ENCODE measurements around the gene PNPLA6.

The PNPLA6 gene

GRCh38 chr19:7535047-7535997, at the start of gene PNPLA6:
PNPLA6 (plus strand) TSS chr19:7535717; CDS start chr19:7535789, 72 bp downstream.
- DNase-seq, result peak; percentile 92

GRCh38 chr19:7486923-7487322, 48.6 kb upstream of the PNPLA6 start:
- DNase-seq, result no peak

DNA sequence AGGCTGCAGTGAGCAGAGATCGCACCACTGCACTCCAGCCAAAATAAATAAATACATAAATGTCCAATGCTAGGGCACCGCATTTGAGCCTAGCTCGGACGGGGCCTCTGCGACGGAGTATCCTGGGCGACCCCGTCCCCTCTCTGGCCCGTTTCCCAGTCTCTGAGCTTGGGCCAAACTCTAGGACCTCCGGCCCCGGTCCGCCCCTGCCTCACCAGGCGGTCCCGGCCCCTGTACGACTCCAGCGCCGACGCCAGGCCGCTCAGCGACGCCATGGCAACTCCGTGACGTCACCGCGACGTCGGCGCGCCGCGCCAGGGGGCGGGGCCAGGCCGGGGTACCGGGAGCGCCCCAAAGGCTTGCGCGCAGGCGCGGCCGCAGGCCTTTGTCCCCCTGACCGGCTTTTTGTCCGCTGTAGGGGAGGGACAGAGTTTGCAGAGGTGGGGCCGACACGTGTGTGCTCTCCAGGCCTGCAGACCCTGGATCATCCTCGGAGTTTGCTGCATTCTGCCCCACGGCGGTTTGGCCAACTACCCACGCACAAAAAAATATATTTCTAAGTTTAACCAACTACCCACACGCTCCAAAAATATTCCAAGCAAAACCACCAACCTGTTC, 46.7 kb upstream of the PNPLA6 start, which contains the start of gene PEX11G:
Gene PEX11G, minus strand, starts transcription at position 300 of the 618 bp plus-strand sequence. Its CDS starts 25 bp downstream, at position 275.
- DNase-seq, result peak; percentile 68

DNA sequence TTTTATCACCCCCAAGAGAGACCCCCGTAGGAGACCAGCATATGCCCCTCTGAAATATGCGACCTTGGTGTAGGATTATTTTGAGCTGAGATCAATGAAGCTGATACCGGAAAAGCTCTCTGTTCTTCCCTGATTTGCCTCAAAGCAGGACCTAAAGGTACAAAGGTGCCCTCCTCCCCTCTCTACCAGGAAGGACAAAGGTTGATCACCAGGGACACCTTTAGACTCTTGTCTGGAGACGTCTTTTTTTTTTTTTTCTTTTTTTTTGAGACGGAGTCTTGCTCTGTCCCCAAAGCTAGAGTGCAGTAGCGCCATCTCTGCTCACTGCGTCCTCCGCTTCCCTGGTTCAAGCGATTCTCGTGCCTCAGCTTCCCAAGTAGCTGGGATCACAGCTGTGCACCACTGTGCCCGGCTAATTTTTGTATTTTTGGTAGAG, 45.9 kb upstream of the PNPLA6 start:
- DNase-seq, result no peak

GRCh38 chr19:7492142-7492541, 43.4 kb upstream of the PNPLA6 start:
- DNase-seq, result peak; percentile 71

DNA sequence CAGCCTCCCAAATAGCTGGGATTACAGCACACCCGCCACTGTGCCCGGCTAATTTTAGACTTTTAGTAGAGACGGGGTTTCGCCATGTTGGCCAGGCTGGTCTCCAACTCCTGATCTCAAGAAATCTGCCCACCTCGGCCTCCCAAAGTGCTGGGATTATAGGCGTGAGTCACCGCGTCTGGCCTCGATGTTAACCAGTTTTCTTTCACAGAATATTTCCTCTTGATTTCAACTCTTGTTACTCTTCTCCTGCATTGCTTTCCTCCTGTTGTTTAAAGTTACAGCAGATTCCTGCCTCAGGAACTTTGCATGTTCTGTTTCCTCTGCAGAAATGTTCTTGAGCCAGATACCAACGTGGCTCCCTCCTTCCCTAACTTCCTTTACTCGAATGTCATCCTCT, 43.0 kb upstream of the PNPLA6 start:
- DNase-seq, result peak; percentile 21

DNA sequence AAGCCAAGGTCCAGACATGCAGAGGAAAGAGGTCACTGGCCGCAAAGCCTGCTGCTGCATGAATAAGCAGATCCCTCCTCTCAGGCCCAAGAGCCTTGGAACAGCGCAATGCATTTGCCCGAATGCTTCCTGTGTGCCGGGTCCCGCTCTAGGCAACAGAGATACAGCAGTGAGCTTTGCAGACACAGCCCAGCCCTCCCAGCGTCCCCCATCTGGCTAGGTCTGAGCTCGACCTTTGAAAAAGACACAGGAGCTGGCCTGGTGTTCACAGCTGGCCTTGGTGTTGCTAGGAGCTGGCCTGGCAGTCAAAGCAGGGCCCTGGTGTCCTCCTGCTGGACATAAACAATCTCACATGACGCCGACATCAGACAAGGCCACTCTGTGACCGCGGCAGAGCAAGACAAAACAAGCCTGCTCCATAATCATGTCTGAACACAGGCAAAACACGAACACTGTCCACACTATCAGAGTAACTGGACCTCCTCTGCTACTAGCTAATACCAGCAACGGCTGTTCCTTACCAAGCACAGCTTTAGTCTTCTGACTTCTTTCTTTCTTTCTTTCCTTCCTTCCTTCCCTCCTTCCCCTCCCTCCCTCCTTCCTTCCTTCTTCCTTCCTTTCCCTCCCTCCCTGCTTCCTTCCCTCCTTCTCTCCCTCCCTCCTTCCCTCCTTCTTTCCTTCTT, 41.0 kb upstream of the PNPLA6 start:
- DNase-seq, result peak; percentile 20

DNA sequence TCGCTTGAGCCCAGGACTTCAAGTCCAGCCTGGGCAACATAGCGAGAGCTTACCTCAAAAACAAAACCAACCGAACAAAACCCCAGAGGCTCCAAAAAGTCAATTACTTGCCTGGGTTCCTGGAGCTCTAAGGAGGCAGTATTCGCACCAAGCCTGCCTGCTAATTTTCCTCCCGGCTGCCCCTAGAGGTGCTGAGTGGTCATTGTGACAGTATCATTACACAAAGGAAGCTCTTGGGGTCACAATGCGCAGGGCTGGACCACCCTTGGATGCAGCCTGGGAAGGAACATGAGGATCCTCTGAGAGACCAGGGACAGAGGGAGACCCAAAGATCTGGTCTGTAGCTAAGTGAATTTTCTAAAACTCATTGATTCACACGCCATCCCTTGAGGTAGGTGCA, 38.2 kb upstream of the PNPLA6 start:
- DNase-seq, result no peak

DNA sequence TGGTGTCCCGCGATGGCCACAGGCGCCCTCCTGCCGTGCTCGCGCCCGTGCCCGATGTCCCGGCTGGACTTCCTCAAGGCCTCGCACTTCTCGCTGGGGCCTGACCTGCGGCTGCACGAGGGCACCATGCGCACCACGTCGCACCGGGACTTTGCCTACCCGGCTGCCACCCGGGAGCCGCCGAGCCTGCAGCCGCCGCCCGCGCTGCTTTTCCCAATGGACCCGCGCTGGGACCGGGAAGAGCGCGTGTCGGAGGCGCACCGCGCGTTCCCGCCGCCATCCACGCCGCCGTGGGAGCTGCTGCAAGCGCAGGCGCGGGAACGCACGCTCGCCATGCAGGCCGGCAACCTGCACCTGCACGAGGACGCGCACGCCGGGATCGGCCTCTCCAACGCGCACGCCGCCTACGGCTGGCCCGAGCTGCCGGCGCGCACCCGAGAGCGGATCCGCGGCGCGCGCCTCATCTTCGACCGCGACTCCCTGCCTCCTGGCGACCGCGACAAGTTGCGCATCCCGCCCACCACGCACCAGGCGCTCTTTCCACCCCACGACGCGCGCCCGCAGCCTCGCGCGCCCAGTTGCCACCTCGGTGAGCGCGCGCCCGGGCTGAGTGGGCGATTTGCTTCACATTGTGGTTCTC, 34.6 kb upstream of the PNPLA6 start:
- no peak for DNase-seq

- no peak for DNase-seq
These were observed 33.0 kb upstream of the PNPLA6 start for GRCh38 chr19:7502552-7502951.

GRCh38 chr19:7504684-7505083, 30.8 kb upstream of the PNPLA6 start:
- no peak for DNase-seq

DNA sequence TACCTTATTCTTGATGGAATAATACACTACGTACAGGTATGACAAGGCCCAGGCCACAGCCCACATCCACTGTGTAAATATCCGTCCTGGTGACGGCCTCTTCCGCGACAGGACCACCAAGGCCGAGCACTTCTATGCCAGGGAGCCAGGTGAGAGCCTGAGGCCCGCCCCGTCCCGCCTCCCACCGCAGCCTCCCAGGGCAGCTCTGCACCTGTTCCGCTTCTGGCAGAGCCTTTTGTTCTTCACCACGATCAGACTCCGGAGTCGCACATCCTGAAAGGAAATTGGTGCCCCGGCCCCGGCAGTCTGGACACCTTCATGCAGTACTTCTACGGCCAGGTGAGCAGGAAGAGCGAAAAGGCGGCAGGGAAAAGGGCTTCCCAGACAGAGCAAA, 30.2 kb upstream of the PNPLA6 start:
- DNase-seq, result no peak

DNA sequence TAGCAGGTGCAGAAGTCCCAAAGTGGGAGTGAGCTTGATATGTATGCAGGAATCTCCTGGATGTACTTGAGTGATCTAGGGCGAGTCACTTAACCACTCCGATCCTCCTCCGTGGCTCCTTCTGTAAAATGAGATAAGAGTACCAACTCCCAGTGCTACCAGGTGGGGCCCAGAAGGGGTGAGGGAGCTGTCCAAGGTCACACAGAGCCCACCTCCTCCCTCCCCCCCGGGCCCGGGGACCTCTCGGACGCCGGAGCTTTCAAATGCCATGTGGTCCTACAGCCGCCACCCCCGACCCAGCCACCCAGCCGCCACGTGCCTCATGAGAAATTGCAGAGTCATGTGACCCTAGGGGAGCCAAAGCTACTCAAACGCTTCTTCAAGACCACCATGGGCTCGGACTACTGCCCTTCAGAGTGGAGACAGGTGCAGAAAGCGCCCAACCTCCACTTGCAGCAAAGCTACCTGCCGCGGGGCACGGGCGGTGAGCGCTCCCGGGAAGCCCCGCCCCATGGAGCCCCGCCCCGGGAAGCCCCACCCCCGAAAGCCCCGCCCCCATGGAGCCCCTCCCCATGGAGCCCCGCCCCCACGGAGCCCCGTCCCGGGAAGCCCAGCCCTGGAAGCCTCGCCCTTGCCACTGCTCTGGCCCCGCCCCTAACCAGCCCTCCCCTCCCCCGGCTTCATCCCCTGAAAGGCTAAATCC, 29.7 kb upstream of the PNPLA6 start:
- DNase-seq, result no peak

DNA sequence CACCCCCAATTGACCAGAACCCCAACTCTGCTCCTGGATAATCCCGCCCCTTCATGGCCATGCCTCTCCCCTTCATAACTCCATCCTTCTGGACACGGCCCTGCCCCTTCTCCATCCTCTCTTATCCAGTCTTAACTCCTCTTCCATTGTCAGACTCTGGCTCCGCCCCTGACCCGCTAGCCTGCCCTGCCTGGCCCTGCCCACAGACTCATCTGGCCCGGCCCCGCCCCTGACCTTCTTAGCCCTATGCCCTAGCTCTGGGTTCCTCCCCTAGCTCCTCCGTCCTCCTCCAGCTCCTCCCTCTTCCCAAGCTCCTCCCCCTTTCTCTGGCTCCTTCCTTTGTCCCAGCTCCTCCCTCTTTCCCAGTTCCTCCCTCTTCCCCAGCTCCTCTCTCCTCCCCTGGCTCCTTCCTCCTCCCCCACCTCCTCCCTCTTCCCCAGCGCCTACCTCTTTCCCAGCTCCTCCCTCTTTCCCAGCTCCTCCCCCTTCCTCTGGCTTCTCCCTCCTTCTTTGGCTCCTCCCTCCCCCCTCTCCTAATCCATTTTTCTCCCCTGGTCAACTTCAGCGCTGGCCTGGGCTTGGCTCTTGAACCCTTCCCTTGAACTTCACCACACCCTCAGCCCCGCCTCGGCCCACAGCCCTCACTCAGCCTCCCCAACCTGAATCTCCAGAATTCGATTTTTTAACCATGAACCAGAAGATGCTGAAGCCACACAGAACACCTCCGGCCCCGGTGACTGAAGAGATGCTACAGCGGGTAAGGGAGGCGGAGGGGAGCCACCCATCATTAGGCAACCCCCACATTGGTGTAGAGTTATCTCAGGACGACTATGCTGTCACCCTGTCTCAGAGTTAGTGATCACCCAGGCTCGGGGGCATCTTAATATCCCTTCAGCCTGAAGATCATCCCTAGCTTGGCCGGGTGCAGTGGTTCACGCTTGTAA, 28.9 kb upstream of the PNPLA6 start:
- DNase-seq, result peak; percentile 94

DNA sequence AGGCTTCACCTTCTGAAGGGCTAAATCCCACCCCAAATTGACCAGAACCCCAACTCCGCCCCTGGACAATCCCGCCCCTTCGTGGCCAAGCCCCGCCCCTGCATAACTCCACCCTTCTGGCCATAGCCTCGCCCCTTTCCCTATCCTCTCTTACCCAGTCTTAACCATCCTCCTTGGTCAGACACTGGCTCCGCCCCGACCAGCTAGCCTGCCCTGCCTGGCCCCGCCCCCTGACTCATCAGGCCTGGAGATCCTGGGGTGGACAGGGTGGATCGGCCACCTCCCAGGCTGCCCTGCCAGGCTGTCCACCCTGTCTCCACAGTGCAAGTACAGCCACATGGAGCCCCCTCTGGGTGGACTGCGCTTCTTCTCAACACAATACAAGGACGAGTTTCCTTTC, 27.6 kb upstream of the PNPLA6 start:
- peak; percentile 91 for DNase-seq

- no peak for DNase-seq
These were observed 25.9 kb upstream of the PNPLA6 start for GRCh38 chr19:7509625-7510024.

DNA sequence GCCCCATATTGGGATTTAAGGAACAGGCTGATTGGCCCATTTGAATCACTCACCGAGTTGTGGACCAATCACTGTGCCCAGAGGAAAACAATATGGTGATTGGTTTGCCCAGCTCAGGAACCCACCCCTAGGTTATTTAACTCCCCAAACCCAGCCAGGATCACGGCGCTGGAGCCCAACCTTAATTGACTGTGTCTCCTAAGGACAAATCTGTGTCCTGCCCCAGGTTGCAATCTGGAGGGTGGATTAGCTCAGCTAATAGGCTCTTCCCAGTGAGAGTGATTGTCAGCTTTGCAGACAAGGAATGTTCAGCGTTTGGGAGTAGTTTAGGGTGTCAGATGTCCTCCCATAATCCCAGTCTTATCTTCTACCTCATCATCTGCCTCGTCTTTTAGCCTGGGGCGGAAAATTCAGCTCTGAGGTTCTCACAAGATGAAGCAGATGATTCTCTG, 23.1 kb upstream of the PNPLA6 start:
- DNase-seq, result no peak

GRCh38 chr19:7513809-7514642, 21.5 kb upstream of the PNPLA6 start:
- no peak for DNase-seq

- no peak for DNase-seq
These were observed 20.3 kb upstream of the PNPLA6 start for GRCh38 chr19:7515110-7515644.
